Measurements from ENCODE around the gene FUT9.

The FUT9 gene

GRCh38 chr6:96015518-96016333 is at the start of gene FUT9:
FUT9 (plus strand) TSS chr6:96015974; CDS start chr6:96203156, 187,182 bp downstream.
- Mint-ChIP-seq H3K36me3 (ENCODE audit: low read depth) (no peaks in the 10 kb centered on the region), H3K4me3 (no peak within 1 kb of the TSS), H3K9me3 (no peaks in the 10 kb centered on the region), H3K4me1 (ENCODE audit: low read depth) (no peaks in the 10 kb centered on the region), H3K27ac (no peak within 1 kb of the TSS), H3K27me3 (peaks cover 27% of the 10 kb centered on the region)
- intact Hi-C loops (cut with micrococcal nuclease) = no loop called here

GRCh38 chr6:95967594-95967993 is 48.2 kb upstream of the FUT9 start:
- Mint-ChIP-seq H3K4me3 (no peak overlapping the region), H3K27me3 (no peaks in the 10 kb centered on the region), H3K27ac (no peak overlapping the region), H3K36me3 (ENCODE audit: low read depth) (no peaks in the 10 kb centered on the region), H3K4me1 (ENCODE audit: low read depth) (no peaks in the 10 kb centered on the region), H3K9me3 (peaks cover 23% of the 10 kb centered on the region)
- intact Hi-C loops (cut with micrococcal nuclease) = no loop called here

DNA sequence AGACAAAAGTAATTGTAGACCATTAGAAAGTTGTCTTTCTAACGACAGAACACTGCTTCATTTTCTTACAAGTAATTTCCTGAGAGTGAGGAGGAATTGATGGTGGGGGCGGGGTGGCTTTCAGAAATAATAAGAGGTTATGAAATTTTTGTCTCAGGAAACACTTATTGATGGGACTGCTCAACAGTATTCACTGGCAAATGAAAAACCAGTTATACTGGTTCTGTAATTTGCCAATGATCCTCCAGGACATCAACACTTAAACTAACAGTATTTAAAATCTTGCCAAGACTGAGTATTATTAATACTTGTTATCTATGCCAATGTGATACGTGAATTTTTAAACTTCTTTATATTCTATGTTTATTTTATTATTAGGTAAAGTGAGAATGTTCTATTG is 41.8 kb upstream of the FUT9 start:
- Mint-ChIP-seq H3K36me3 (ENCODE audit: low read depth) (no peaks in the 10 kb centered on the region), H3K27ac (no peak overlapping the region), H3K27me3 (no peaks in the 10 kb centered on the region), H3K9me3 (peaks cover 16% of the 10 kb centered on the region), H3K4me3 (no peak overlapping the region), H3K4me1 (ENCODE audit: low read depth) (no peaks in the 10 kb centered on the region)
- intact Hi-C loops (cut with micrococcal nuclease) = no loop called here

DNA sequence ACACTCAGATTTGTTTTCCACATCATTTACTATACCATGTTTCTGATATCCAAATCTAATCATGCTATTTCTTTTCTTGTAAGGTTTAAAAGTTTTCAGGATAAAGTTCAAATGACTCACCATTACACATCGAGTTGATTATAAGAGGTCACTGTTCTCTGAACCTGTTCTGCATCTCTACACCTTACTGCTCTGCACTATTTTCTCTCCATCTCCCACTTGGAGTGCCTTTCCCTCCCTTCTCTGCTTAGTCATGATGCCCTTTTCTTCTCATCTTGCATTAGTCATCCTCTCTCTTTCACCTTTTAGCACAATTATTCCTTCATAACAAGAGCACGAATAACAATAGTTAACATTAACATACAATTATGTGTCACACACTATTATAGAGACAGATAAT is 37.5 kb upstream of the FUT9 start:
- H3K4me1 Mint-ChIP-seq (ENCODE audit: low read depth) = no peaks in the 10 kb centered on the region
- H3K4me3 Mint-ChIP-seq = no peak overlapping the region
- peaks cover 4% of the 10 kb centered on the region for H3K9me3 Mint-ChIP-seq
- no peaks in the 10 kb centered on the region for H3K27me3 Mint-ChIP-seq
- no peak overlapping the region for H3K27ac Mint-ChIP-seq
- H3K36me3 Mint-ChIP-seq (ENCODE audit: low read depth) = no peaks in the 10 kb centered on the region
- intact Hi-C loops (cut with micrococcal nuclease) = no loop called here

GRCh38 chr6:95991906-95992305 is 23.9 kb upstream of the FUT9 start:
- Mint-ChIP-seq H3K4me3 (no peak overlapping the region), H3K36me3 (ENCODE audit: low read depth) (no peaks in the 10 kb centered on the region), H3K4me1 (ENCODE audit: low read depth) (no peaks in the 10 kb centered on the region), H3K27ac (no peak overlapping the region), H3K27me3 (no peaks in the 10 kb centered on the region), H3K9me3 (peaks cover 41% of the 10 kb centered on the region)
- intact Hi-C loops (cut with micrococcal nuclease) = no loop called here

GRCh38 chr6:95994151-95994550 is 21.6 kb upstream of the FUT9 start:
- Mint-ChIP-seq H3K4me1 (ENCODE audit: low read depth) (no peaks in the 10 kb centered on the region), H3K36me3 (ENCODE audit: low read depth) (no peaks in the 10 kb centered on the region), H3K4me3 (no peak overlapping the region), H3K27ac (no peak overlapping the region), H3K9me3 (peaks cover 42% of the 10 kb centered on the region), H3K27me3 (no peaks in the 10 kb centered on the region)
- intact Hi-C loops (cut with micrococcal nuclease) = no loop called here

DNA sequence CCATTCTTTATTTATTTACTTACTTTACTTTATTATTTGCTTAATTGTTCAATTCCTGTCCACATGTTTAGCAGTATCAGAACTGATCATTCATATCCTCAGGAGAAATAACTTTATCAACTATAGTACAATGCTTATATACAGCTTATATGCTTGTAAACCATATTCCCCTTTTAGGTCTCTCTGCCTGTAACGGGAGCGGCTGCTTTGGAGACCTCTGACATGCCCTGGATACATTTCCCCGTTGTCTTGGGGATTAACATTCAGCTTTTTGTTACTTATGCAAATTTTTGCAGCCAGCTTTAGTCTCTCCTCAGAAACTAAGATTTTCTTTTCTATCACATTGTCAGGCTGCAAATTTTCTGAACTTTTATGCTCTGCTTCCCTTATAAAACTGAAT is 17.6 kb upstream of the FUT9 start:
- intact Hi-C loops (cut with micrococcal nuclease) = no loop called here
- Mint-ChIP-seq H3K4me3 (no peak overlapping the region), H3K36me3 (ENCODE audit: low read depth) (no peaks in the 10 kb centered on the region), H3K4me1 (ENCODE audit: low read depth) (no peaks in the 10 kb centered on the region), H3K9me3 (peaks cover 29% of the 10 kb centered on the region), H3K27me3 (no peaks in the 10 kb centered on the region), H3K27ac (no peak overlapping the region)

DNA sequence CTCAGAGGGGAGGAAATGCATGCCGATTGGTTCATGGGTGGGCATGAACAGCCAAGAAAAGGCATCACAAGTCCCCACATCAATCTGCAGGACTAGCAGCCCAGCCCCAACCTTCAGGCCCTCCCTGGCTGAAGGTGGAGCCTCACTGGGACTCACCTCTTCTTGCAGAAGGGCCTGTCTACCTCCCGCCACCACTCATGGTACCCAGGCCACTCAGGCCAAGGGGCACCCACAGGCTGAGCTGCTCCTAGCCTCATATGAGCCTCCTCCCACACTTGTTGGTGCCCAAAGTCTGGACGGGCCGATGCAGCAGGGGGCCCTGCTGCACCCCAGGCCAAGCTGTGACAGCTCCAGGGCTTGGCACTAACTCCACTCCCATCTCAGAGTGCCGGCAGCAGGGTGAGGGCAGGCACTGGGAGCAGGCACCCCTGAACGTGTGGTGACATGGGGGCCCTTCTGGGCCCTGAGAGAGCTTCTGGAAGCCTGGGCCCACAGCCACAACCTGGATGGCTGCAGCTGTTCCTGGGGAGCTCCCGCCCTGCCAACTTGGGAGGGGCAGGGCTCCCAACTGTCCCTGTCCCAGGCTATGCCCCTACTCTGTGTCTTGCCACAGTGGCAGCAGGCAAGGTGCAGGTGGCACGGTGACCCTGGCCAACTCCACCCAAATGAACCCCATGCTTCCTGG is 13.7 kb upstream of the FUT9 start:
- Mint-ChIP-seq H3K27ac (no peak overlapping the region), H3K9me3 (peaks cover 32% of the 10 kb centered on the region)
- intact Hi-C loops (cut with micrococcal nuclease) = no loop called here

GRCh38 chr6:96002576-96002910 is 13.2 kb upstream of the FUT9 start:
- Mint-ChIP-seq H3K27ac (no peak overlapping the region), H3K27me3 (no peaks in the 10 kb centered on the region), H3K4me1 (ENCODE audit: low read depth) (no peaks in the 10 kb centered on the region), H3K9me3 (peaks cover 32% of the 10 kb centered on the region), H3K4me3 (no peak overlapping the region), H3K36me3 (ENCODE audit: low read depth) (no peaks in the 10 kb centered on the region)
- intact Hi-C loops (cut with micrococcal nuclease) = no loop called here

More for the DNA sequence above, 13.7 kb upstream of the FUT9 start:
- Mint-ChIP-seq H3K27me3 (no peaks in the 10 kb centered on the region), H3K4me1 (ENCODE audit: low read depth) (no peaks in the 10 kb centered on the region), H3K36me3 (ENCODE audit: low read depth) (no peaks in the 10 kb centered on the region), H3K4me3 (no peak overlapping the region)

DNA sequence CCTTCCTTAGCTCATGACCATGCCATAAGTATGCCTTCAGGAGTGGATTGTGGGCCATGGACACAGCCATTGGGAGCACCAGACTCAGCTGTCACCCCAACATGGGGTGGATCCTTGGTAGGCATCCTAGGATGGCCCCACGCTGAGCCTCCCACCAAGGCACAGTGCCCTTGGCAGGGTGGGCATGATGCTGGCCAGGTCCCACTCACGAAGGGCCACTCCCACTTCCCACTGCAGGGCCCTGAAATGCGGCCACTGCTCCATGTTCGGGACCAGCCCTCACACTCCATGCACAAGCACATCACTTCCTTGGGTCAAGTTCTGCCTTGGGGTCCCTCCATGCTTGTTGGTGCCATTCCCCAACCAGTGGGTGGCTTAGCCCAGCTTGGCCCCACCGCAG is 12.9 kb upstream of the FUT9 start:
- Mint-ChIP-seq H3K4me1 (ENCODE audit: low read depth) (no peaks in the 10 kb centered on the region), H3K27me3 (no peaks in the 10 kb centered on the region), H3K27ac (no peak overlapping the region), H3K36me3 (ENCODE audit: low read depth) (no peaks in the 10 kb centered on the region), H3K9me3 (peaks cover 32% of the 10 kb centered on the region), H3K4me3 (no peak overlapping the region)
- intact Hi-C loops (cut with micrococcal nuclease) = no loop called here

GRCh38 chr6:96007663-96008062 is 8.1 kb upstream of the FUT9 start:
- no peak overlapping the region for H3K4me3 Mint-ChIP-seq
- no peaks in the 10 kb centered on the region for H3K4me1 Mint-ChIP-seq (ENCODE audit: low read depth)
- H3K27ac Mint-ChIP-seq = no peak overlapping the region
- no peaks in the 10 kb centered on the region for H3K36me3 Mint-ChIP-seq (ENCODE audit: low read depth)
- H3K27me3 Mint-ChIP-seq = no peaks in the 10 kb centered on the region
- peaks cover 6% of the 10 kb centered on the region for H3K9me3 Mint-ChIP-seq
- intact Hi-C loops (cut with micrococcal nuclease) = no loop called here

DNA sequence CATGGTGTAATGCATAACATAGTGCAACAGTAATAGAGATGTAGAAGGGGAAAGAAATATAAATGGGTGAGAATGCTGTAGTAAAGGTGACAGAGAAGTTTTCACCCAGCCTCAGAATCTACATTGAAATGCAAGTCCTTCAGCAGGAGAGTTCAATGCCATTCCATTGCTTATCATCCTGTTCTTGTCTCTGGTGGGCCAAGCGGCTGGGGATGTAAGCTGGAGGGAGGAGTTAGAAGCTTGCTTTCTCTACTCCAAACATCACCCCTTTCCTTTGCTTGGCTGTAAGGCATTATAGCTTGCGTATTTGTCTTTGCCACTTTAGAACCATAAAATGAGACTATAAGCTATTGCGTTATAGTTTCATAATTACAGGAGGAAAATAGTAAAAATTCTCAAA is 2.2 kb upstream of the FUT9 start:
- H3K27ac Mint-ChIP-seq = no peak overlapping the region
- no peak overlapping the region for H3K4me3 Mint-ChIP-seq
- intact Hi-C loops (cut with micrococcal nuclease) = no loop called here
- no peaks in the 10 kb centered on the region for H3K4me1 Mint-ChIP-seq (ENCODE audit: low read depth)
- no peaks in the 10 kb centered on the region for H3K9me3 Mint-ChIP-seq
- H3K36me3 Mint-ChIP-seq (ENCODE audit: low read depth) = no peaks in the 10 kb centered on the region
- peaks cover 27% of the 10 kb centered on the region for H3K27me3 Mint-ChIP-seq

- H3K9me3 Mint-ChIP-seq = no peaks in the 10 kb centered on the region
- H3K27ac Mint-ChIP-seq = no peak overlapping the region
- H3K36me3 Mint-ChIP-seq (ENCODE audit: low read depth) = no peaks in the 10 kb centered on the region
- H3K4me1 Mint-ChIP-seq (ENCODE audit: low read depth) = no peaks in the 10 kb centered on the region
- H3K27me3 Mint-ChIP-seq = peaks cover 27% of the 10 kb centered on the region
- intact Hi-C loops (cut with micrococcal nuclease) = no loop called here
- H3K4me3 Mint-ChIP-seq = no peak overlapping the region
Observed at GRCh38 chr6:96014846-96015517, 792 bp upstream of the FUT9 start.

DNA sequence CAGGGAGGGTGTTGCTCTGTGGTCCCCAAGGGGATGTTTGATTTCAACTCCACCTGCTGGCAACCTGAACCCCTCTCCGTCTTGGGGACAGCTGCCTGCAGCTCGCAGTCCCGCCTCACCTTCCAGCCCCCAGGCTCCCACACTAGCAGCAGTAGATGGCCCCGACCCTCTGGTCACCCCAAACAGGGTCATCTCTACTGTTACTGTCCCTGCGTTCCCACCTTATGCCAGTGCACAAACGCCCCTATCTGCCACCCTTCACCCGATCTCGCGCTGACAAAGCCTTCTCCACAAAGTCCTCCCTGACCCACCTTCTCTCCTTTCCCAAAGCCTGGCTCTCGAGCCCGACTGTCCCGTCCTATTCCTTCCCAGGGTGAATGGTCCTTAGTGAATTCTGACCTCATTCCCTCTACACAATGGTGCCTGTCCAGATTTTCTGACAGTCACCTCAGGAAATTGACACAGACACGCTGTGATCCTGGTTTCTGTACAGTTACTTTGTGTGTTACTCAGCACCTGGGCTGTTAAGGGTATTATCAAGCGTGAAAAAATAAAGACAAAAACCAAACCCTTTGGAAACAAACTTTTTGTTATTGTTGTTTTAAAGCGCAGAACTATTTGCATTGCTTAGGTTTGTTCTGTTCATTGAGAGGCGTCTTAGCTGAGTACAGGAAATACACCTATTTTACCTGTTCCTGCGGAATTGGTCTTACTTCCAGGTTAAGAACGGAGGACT is 728 bp downstream of the FUT9 start:
- H3K4me1 Mint-ChIP-seq (ENCODE audit: low read depth) = no peaks in the 10 kb centered on the region
- no peaks in the 10 kb centered on the region for H3K36me3 Mint-ChIP-seq (ENCODE audit: low read depth)
- no peaks in the 10 kb centered on the region for H3K9me3 Mint-ChIP-seq
- peaks cover 27% of the 10 kb centered on the region for H3K27me3 Mint-ChIP-seq
- intact Hi-C loops (cut with micrococcal nuclease) = no loop called here
- no peak overlapping the region for H3K27ac Mint-ChIP-seq
- no peak overlapping the region for H3K4me3 Mint-ChIP-seq
